UCSD-AML1 (cell line): ENCODE measurements around the gene TTC9.
A peak's percentile ranks its signal among the peaks of the same experiment; 100 is the strongest.

Experiments
- DNase-seq: peaks from one replicate; lab custom pipeline; 2025; ENCODE audit not compliant: unreplicated experiment; lab: John Stamatoyannopoulos, UW

Gene TTC9

DNA sequence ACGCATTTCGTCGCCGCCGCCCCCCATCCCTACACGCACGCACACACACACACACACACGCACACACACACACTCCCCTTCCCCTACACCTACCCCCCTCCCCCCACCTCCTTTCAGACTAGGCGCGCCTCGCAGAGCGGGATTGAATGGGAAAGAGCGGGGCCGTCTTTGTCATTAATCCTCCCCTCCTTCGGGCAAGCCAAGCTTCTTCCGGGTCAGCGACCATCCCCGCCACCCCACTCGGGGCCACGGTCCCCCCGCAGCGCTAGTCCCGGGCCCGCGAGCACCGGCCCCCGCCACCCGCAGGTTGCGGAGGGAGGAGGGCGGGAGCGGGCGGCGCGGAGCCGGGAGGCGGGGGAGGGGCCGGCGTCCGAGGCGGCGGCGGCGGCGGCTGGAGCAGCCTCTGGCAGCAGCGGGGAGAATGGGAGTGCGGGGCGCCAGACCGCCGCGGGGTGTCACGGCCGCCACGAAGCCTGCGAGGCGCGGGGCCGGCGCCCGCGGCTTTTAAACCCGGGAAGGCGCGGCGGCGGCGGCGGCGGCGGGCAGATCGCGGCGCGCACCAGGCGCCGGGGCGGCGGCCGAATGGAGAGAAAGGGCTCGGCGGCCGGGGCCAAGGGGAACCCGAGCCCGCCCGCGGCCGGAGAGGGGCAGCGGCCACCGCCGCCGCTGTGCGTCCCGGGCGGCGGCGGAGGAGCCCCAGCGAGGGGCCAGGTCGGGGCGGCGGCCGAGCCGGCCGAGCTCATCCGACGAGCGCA is at the start of gene TTC9:
TTC9 (plus strand) TSS at position 369 of the 755 bp plus-strand sequence; CDS start at position 583, 214 bp downstream.
- no peak for DNase-seq

DNA sequence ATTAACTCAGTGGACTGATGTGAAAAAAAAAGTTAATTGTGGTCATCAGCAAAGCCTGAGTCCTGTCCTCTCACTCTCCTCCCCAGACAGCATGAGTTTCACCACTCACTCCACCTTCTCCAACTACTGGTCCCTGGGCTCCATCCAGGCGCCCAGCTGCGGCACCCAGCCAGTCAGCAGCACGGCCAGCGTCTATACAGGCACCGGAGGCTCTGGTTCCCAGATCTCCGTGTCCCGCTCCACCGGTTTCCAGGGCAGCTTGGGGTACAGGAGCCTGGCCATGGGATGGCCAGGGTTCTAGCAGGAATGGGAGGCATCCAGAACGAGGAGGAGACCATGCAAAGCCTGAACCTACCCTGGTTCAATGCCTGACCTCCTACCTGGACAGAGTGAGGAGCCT is 47.3 kb upstream of the TTC9 start:
- DNase-seq, result no peak

DNA sequence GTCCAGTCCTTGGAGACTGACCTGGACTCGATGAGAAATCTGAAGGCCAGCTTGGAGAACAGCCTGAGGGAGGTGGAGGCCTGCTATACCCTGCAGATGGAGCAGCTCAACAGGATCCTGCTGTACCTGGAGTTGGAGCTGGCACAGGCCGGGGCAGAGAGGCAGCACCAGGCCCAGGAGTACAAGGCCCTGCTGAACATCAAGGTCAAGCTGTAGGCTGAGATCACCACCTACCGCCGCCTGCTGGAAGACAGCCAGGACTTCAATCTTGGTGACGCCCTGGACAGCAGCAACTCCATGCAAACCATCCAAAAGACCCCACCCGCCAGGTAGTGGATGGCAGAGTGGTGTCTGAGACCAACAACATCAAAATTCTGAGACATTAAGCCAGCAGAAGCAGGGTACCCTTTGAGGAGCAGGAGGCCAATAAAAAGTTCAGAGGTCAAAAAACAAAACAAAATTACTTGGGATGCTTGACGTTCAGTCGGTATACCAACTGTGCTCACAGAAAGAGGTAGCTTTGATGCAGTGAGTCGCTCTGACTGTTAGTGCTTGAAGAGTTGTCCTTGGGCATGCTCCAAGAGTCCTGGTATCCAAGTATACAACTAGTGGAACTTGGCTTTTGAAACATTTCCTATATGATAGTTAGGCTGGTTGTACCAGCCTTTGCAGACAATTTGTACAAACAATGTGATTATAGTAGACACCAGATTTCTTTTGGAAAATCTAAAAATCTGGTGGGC is 46.1 kb upstream of the TTC9 start:
- DNase-seq, result no peak

DNA sequence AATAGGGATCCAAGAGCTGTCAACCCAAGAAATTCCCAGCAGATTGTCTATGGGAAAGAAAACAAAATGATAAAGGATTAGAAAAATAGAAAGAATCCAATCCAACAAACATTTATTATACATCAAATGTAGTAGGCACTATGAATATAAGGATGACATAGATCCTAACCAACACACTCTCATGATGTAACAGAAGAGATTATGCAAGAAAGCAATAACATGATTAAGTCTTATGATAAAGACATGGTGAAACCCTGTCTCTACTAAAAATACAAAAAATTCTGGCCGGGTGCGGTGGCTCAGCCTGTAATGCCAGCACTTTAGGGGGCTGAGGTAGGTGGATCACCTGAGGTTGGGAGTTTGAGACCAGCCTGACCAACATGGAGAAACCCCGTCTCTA is 44.0 kb upstream of the TTC9 start:
- DNase-seq, result no peak

DNA sequence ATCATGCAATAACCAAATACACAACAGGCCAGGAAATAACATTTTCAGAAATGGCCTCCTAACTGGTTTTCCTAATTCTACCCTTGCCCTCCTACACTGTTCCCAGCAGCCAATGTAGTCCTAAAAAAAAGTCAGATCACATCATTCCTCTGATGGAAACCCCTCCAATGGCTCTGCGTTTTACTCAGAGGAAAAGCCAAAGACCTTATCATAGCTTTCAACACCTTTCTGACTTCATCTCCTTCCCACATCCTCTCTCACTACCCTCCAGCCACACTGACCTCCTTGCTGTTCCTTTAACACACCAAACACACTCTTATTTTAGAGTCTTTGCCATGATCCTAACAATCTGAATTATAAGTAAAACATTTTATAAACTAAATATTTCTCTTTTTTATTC is 42.4 kb upstream of the TTC9 start:
- DNase-seq, result no peak

DNA sequence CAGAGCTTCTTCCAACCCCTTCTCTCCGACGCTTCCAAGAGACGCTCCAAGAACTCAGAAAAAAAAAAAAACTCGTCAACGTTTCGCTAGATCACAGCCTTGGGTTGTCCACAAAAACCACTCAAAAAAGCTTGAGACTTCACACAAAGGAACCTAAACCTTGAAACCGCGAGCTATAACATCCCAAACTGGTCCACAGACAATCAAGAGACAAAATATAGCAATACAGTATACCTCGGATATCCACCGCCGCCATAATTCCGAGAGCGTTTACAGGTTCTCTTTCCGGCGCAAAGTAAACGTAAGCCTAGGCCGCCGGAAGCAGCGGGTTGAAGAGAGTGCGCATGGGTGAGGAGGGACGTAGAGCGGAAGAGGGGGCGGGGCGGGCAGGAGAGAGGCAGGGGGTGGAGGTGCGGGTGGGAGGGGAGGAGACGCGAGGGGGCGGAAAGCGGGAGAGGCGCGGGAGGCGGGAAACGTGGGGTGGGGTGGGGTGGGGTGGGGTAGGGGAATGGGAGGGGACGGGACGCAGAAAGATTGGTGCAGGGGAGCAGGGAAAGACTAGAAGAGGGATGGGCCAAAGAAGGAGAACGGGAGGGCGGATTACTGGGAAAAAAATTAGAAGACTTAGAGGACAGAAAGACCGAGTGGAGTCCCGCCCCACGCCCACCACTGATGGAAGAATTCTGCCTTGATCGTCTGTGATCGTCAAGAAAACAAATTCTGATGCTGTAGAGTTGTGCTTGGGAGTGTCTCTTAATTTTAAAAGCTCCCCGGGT is 41.1 kb upstream of the TTC9 start, which contains the start of gene MED6:
MED6 (minus strand) TSS at position 274 of the 776 bp plus-strand sequence; CDS start at position 256, 18 bp downstream.
- DNase-seq, result peak; percentile 90

DNA sequence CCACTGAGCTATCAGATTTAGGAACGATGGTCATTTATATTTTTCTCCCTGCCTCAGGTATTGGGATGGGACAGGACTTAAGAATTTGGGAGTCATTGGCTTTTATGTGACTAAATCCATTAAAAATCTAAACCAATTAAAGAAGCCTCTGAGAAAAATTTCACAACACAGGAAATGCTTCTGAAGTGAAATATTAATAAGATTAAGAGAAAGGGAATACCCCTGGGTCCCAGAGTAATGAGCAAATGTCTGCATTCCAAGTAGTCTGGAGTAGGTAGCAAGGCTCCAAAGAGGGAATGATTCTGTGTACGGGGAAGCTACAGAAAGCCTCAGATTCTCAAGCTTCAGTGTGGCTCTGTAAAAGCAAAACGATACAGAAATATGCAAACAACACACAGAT is 40.6 kb upstream of the TTC9 start:
- no peak for DNase-seq

DNA sequence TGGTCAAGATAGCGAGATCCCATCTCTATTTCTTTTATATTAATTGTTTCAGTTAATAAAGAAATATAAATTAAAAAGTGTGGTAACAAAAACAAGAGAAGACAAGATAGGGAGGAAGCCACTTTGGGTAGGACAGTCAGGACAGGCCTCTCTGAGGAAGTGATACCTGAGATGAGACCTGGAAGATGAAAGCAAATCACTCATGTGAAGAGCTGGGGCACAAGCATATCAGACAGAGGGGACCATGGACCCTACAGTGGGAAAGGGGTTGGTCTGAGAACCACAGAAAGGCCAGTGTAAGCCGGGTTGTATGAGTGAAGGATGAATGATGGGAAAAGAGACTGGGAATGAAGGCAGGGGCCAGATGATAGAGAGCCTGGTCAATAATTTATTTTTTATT is 39.5 kb upstream of the TTC9 start:
- DNase-seq, result no peak

DNA sequence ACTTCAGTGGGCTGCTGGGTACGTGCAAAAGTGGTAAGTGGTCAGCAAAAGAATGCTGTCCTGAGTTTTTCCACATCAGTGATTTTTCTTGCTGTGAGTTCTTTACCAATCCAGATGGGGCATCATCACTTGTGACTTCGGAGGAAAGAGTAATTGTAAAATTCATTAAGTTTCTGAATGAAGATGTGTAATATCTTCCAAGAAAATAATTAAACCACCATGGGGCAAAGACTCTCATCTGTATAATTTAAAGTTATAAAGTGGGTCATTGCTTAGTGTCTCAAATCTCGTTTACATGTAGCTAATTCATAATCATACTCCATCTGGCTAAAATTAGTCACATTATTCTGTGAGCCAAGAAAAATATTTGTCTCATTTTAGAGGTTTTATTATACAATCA is 30.5 kb upstream of the TTC9 start:
- DNase-seq, result no peak

DNA sequence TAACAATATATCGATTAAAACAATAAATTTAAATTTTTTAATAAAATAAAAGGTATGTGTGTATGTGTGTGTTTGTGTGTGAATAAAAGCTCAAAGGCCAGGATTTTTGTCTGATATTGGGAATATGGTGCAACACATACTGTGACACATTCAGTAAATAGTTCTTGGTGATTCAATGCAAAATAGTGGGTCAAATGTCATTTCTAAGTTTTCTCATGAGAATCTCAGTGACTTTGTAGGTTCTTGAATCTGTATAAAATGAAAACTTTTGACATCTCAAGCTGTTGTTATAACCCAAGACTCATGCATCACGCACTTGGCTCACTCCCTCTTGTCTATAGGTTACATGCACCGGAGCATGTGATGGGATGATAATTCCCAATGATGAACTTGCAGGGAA is 25.1 kb upstream of the TTC9 start:
- DNase-seq, result no peak

DNA sequence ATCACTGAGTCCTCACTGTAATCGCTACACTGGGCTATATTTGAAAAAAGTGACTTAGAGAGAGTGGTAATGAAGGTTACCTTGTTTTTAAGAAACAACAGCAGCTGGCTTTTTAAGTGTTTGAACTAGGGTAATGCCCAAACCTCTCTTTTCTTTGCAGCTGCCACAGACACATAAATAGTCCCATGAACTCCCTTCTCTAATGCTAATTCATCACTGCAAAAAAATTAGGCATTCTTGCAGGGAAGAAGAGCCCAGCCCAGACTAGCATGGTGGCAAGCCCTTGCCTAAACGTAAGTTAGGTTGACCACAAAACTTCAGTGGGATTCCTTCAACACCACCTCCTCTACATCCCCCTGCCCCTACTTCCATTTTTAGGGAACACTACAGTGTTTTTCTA is 23.4 kb upstream of the TTC9 start:
- no peak for DNase-seq

DNA sequence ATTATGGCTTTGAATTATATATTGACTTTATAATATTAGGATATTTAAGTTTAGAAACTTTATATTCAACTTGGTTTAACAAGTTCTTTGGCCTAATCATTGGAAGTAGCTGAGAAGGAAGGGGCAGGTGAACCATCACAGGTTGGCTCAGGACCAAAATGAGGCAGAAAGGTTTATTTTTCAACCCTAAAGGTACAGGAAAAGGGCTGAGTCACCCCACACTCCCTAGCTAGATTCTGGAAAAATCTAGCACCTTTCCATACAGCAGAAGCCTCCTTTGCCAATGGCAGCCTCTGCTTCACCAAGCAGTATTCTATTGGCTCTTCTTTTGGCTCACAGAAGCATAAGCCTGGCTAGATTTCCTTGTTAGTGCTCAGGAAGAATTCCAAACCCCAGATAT is 22.0 kb upstream of the TTC9 start:
- DNase-seq, result no peak

DNA sequence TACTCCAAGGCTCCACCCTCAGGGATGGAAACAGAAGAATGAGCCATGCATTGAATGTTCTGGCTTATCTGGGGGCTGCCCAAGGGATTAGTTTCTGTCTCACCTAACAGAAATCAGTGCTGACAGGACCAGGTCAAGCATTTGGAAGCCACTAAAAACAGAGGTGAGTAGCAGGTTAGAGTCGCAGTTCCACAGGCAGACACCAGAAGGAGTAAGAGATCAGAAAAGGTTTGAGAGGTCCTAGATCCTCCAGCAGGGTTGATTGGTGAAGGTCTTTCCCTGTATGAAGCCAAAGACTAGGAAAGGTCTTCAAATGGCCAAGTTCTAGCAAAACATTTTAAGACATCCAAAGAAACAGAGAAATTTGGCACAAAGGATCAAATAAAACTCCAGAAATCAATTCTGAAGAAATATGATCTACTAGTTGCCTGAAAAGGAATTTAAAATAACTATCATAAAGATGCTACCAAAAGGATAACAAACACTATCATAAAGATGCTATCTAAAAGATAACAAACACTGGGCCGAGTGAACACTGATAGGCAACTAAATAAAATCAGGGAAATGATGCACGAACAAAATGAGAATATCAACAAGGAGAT is 19.5 kb upstream of the TTC9 start:
- peak; percentile 14 for DNase-seq

DNA sequence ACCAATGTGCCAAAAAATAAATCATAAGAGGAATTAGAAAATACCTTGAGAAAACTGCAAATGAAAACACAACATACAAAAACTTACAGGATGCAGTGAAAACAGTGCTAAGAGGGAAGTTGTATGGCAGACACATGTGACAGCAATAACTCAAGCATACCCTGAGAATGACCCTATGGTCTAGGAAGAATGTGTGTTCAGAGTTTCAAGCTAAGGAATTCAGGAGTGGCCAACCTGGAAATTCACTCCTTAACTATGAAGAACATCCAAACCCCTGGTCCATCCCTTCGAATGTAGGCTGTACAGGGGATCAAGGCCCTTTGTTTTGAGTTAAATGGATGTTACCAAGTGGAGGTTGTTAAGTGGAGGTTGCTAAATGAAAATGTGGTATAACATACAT is 16.7 kb upstream of the TTC9 start:
- DNase-seq, result no peak

DNA sequence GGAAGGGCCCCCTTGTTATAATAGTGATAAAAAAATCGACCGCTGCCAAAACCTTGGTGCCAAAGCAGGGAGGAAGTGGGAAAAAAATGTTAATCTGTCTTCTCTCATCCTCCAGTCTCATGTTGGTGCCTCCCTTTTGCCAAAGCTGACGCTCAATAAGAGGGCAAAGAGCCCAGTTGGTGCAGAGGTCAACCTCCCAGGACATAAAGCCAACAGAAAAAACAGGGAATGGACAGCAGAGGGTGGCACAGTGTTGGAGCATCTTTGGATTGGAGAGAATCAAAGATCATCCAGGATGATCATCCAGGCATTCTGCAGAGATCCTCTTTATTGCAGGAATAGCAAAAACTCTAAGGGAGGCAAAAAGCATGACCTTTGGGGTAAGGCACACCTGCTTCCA is 9.8 kb upstream of the TTC9 start:
- no peak for DNase-seq

DNA sequence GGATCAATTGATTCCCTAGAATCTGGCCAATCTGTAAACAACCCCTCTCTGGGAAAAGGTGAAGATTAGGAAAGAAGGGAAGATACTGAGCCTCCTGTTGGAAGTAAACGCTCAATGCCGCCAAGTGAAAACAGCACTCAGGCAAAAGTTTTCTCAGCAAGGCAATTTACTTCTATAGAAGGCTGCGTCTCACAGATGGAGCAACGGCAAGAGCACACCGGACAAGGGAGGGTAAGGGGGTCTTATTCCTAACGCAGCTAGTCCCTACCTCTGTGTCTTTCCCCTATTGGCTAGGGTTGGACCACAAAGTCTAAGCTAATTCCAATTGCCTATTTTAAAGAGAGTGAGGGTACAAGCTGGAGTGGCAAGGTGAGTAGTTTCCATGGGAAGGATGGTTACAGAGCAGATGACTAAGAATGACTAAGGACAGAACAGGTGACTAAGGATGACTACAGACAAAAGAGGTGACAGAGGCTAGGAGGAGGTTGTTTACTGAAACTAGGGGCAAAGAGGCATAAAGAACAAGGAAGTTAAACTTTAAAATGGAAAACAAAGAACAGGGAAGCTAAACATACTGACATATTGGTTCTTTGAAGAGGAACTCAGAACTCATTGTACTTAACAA is 5.6 kb upstream of the TTC9 start:
- DNase-seq, result no peak

DNA sequence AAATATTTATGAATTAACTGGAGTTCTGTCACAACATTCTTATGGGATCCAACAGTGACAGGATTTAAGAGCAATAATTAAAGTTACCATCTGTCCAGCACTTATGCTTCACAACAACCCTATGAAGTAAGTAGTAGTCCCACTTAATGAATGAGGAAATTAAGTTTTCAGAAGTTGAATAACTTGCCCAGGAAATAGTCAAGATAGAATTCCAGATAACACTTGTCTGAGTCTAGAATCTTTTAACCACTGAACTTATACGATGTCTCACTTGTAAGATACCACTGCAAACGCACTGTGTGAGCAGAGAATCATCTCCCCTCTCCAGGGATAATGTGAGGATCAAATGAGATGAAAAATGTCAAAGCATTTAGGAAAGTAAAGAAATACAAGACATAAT is 3.3 kb upstream of the TTC9 start:
- no peak for DNase-seq

DNA sequence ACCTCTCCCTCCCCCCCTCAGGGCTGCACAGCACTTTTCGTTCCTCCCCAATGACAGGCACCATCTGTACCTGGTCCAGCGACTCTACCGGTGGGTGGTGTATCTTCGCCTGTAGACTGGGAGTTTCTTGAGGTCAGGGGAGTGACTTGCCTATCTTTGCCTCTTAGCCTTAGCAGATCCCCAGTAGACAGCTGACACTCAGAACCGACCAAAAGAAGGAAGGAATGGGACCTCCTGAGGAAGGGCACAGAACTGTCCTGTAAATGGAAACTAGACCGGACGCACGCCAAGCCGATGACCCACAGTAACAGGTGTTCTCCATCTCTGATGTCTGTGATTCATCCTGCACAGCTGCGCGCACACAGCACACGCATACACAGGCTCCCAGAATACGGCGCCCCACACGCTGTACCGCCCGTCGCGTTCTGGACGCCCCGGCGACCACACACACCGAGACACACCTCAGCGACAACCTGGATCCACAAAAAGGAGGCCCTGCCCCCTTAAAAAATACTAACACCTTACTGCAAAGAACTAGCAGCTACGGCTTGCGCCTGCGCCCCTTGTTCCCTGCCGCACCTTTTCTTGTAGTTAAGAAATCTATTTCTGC is 673 bp upstream of the TTC9 start:
- no peak for DNase-seq

DNA sequence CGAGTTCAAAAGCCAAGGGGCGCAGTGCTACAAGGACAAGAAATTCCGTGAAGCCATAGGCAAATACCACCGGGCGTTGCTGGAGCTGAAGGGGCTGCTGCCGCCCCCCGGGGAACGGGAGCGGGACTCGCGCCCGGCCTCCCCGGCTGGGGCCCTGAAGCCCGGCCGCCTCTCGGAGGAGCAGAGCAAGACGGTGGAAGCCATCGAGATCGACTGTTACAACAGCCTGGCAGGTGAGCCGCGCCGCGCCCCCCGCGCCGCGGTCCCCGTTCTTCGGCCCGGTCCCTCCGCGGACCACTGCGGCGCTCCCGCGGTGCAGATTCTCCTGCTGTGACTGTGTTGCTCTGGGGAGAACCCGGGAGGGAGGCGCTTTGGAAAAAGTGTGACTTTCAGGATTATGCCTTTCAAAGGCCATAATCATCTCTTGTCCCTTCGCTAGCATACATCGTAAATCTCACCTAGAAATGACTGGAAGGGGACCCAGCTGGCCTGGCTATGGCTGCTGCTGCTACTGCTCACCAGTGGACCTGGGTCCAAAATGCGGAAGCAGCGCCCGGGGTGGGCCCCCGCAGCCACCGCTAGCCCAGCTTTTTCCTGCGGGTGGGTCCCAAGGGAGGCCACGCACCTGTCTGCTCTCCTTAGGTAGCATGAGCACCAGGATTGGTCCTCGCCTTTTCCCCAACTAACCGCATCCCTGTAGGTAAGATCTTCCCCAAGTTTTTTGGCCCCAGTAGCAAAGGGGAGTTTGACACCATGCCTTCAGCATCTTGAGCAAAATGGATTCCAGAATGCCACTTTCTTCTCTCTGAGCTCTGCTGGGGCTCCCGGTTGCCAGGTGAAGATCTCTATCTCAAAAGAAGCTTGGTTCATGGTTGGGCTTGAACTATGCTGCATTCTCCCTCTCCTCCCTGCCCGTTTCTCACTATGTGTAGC is 853 bp downstream of the TTC9 start:
- peak; percentile 41 for DNase-seq
